ENCODE data around the gene LDB3.
A peak's percentile ranks its signal among the peaks of the same experiment; 100 is the strongest.

LDB3 gene

GRCh38 chr10:86708068-86708782, 39.9 kb downstream of the LDB3 start:
- DNase-seq = no peak

GRCh38 chr10:86708783-86709380, 40.6 kb downstream of the LDB3 start:
- DNase-seq = no peak

GRCh38 chr10:86709396-86710185, 41.3 kb downstream of the LDB3 start:
- DNase-seq = no peak

GRCh38 chr10:86710987-86711512, 42.7 kb downstream of the LDB3 start:
- peak in 1 of 2 experiments; percentile 56 for DNase-seq

- DNase-seq = peak in 1 of 2 experiments; percentile 9
These were observed 43.4 kb downstream of the LDB3 start for GRCh38 chr10:86711513-86712316.

- DNase-seq = peak in 1 of 2 experiments; percentile 9
These were observed 44.0 kb downstream of the LDB3 start for GRCh38 chr10:86712317-86712707.

GRCh38 chr10:86715156-86715795, 47.0 kb downstream of the LDB3 start:
- no peak for DNase-seq

GRCh38 chr10:86715836-86716235, 47.5 kb downstream of the LDB3 start:
- DNase-seq = no peak

- DNase-seq = no peak
These were observed 48.2 kb downstream of the LDB3 start for GRCh38 chr10:86716466-86716865.

- DNase-seq = no peak
These were observed 50.2 kb downstream of the LDB3 start for GRCh38 chr10:86718556-86718955.

- no peak for DNase-seq
These were observed 52.9 kb downstream of the LDB3 start for GRCh38 chr10:86721232-86721631.

GRCh38 chr10:86723009-86723408, 54.7 kb downstream of the LDB3 start:
- DNase-seq = no peak

GRCh38 chr10:86724445-86724844, 56.1 kb downstream of the LDB3 start:
- DNase-seq = no peak

- no peak for DNase-seq
These were observed 57.8 kb downstream of the LDB3 start for GRCh38 chr10:86725980-86726676.

- DNase-seq = no peak
These were observed 58.3 kb downstream of the LDB3 start for GRCh38 chr10:86726677-86726999.

- no peak for DNase-seq
These were observed 59.2 kb downstream of the LDB3 start for GRCh38 chr10:86727470-86727869.

- no peak for DNase-seq
These were observed 59.7 kb downstream of the LDB3 start for GRCh38 chr10:86728056-86728455.

GRCh38 chr10:86729677-86730076, 61.4 kb downstream of the LDB3 start:
- no peak for DNase-seq

- no peak for DNase-seq
These were observed 61.9 kb downstream of the LDB3 start for GRCh38 chr10:86730227-86730626.

GRCh38 chr10:86732771-86733170, 64.5 kb downstream of the LDB3 start:
- no peak for DNase-seq

GRCh38 chr10:86733260-86733671, 65.0 kb downstream of the LDB3 start:
- no peak for DNase-seq
